ENCODE results near the gene NDUFAF7.
"Not testable (repeated sequence)": the region's sequence is repeated elsewhere in the genome, so short reads cannot be mapped to it uniquely, and the experiment has no call there.

The NDUFAF7 gene

GRCh38 chr2:37215250-37215649, 16.2 kb upstream of the NDUFAF7 start:
- no peak for DNase-seq

GRCh38 chr2:37219046-37219445, 12.4 kb upstream of the NDUFAF7 start:
- no peak for DNase-seq

GRCh38 chr2:37223131-37223530, 8.3 kb upstream of the NDUFAF7 start:
- no peak for DNase-seq

GRCh38 chr2:37224063-37224462, 7.4 kb upstream of the NDUFAF7 start:
- no peak for DNase-seq

- DNase-seq, result not testable (repeated sequence)
Measured at GRCh38 chr2:37225129-37225528, 6.3 kb upstream of the NDUFAF7 start.

GRCh38 chr2:37226863-37227262, 4.6 kb upstream of the NDUFAF7 start:
- DNase-seq, result no peak

GRCh38 chr2:37228788-37229187, 2.7 kb upstream of the NDUFAF7 start:
- DNase-seq, result no peak

GRCh38 chr2:37230581-37230980, 877 bp upstream of the NDUFAF7 start:
- DNase-seq, result no peak

GRCh38 chr2:37232131-37232933, 874 bp downstream of the NDUFAF7 start:
- DNase-seq, result no peak

GRCh38 chr2:37243435-37243834, 12.0 kb downstream of the NDUFAF7 start:
- no peak for DNase-seq

- no peak for DNase-seq
Measured at GRCh38 chr2:37244017-37244416, 12.6 kb downstream of the NDUFAF7 start.

GRCh38 chr2:37244755-37245154, 13.3 kb downstream of the NDUFAF7 start:
- no peak for DNase-seq

- DNase-seq, result no peak
Measured at GRCh38 chr2:37246205-37246604, 14.7 kb downstream of the NDUFAF7 start.

GRCh38 chr2:37250869-37251740, 19.6 kb downstream of the NDUFAF7 start:
- no peak for DNase-seq

GRCh38 chr2:37262522-37262921, 31.1 kb downstream of the NDUFAF7 start:
- no peak for DNase-seq

GRCh38 chr2:37263839-37264238, 32.4 kb downstream of the NDUFAF7 start:
- no peak for DNase-seq

- DNase-seq, result no peak
Measured at GRCh38 chr2:37267685-37268084, 36.2 kb downstream of the NDUFAF7 start.

GRCh38 chr2:37268111-37268510, 36.7 kb downstream of the NDUFAF7 start:
- DNase-seq, result no peak

- DNase-seq, result no peak
Measured at GRCh38 chr2:37271376-37272067, 40.1 kb downstream of the NDUFAF7 start.

- no peak for DNase-seq
Measured at GRCh38 chr2:37274359-37274965, 43.0 kb downstream of the NDUFAF7 start.

GRCh38 chr2:37276291-37276690, 44.8 kb downstream of the NDUFAF7 start:
- no peak for DNase-seq

- no peak for DNase-seq
Measured at GRCh38 chr2:37281916-37282315, 50.5 kb downstream of the NDUFAF7 start.

- DNase-seq, result no peak
Measured at GRCh38 chr2:37282746-37283145, 51.3 kb downstream of the NDUFAF7 start.

All from GOT3 (cell line).